ENCODE results near the gene MS4A13.
"Not testable (repeated sequence)": the region's sequence is repeated elsewhere in the genome, so short reads cannot be mapped to it uniquely, and the experiment has no call there.

The MS4A13 gene

DNA sequence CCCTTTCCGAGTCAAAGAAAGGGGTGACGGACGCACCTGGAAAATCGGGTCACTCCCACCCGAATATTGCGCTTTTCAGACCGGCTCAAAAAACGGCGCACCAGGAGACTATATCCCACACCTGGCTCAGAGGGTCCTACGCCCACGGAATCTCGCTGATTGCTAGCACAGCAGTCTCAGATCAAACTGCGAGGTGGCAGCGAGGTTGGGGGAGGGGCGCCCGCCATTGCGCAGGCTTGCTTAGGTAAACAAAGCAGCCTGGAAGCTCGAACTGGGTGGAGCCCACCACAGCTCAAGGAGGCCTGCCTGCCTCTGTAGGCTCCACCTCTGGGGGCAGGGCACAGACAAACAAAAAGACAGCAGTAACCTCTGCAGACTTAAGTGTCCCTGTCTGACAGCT, 17.2 kb downstream of the MS4A13 start:
- DNase-seq = not testable (repeated sequence)

DNA sequence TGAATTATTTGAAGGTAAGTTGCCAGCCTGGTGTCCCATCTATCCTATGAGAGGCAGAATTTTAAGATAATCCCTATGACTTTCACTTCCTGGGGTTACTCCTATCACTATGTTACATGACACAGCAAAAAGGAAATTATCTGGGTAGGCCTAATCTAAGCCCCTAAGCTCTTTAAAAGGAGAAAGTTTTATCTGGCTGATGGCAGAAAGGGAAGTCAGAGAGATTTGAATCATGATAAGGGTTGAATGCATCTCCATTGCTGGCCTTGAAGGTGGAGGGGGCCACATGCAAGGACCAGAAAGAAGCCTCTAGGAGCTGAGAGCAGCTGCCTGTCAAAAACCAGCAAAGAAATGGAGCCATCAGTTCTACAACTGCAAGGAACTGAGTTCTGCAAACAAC, 23.4 kb downstream of the MS4A13 start:
- not testable (repeated sequence) for DNase-seq

DNA sequence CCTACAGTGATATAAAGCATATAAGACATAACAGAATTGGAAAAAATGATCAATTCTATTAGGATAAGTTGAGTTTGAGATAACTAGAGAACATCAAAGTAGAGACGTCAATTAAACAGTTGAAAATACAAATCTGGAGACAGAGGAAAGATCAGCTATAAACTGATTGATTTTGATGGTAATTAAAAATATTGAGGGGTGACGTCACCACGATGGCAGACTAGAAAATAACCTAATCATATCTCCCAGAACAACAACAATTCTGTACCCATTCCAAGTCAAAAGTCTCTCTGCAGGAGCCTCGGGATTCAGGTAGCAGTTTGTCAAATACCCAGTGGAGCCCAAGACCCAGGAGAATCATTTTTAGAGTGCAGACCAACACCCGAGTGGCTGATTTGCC, 28.9 kb downstream of the MS4A13 start:
- no peak for DNase-seq

- DNase-seq = no peak
Observed at GRCh38 chr11:60561254-60561653, 46.1 kb downstream of the MS4A13 start.

DNA sequence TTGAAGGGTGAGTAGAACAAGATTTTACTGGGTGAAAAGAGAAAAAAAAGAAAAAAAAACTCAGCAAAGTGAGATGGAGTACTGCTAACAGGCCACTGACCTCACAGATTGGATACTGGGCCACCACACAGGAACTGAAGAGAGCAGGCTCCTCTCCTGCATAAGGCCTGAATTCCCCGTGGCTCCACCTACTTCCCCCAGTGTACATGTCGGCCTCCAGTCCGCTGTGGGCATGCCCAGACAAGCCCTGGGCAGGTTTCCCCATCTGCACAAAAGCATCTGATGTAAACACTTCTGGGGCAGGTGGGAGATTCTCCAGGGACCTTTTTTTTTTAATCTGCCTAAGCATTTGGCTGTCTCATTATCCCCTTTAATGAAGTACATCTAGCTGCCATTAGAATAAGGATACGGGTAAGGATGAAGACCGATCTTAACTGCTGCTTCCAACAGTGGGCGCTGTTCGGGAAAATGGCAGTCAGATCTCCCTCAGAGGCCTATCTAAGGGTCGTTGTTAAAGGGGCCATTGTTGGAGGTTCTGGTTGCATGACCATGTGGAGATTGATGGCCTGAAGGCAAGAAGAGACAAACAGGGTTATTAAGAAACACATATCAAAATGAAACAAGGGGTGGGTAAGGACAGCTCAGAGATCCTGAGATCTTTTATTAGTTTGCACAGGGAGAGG, 48.5 kb downstream of the MS4A13 start:
- DNase-seq = no peak

DNA sequence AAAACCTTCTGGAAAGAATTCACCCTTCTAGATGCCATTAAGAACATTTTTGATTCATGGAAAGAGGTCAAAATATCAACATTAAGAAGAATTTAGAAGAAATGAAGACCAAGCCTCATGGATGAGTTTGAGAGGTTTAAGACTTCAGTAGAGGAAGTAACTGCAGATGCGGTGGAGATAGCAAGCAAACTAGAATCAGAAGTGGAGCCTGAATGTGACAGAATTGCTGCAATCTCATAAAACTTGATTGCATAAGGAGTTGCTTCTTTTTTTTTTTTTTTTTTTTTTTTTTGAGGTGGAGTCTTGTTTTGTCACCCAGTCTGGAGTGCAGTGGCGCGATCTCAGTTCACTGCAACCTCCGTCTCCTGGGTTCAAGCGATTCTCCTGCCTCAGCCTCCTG, 51.6 kb downstream of the MS4A13 start:
- DNase-seq = peak; percentile 21 to 26

- DNase-seq = no peak
Observed at GRCh38 chr11:60570970-60571369, 55.8 kb downstream of the MS4A13 start.

- DNase-seq = peak; percentile 21 to 28
Observed at GRCh38 chr11:60589611-60590010, 74.4 kb downstream of the MS4A13 start.

Measured in Kasumi-1 (cell line).